HL-60 (cell line): Measurements from ENCODE around the gene ADGRG6.

Experiments used
- POLR2AphosphoS5 ChIP-seq: IDR thresholded peaks from 2 replicates; pipeline ENCODE4 v1.6.1; 2012; ENCODE audit warnings: low read depth
- TF ChIP-seq, protein P1 (sequence below): IDR thresholded peaks from one replicate; pipeline ENCODE4 v1.5.1; 2011; ENCODE audit warnings: low read length, control low read depth, inconsistent platforms; ENCODE audit not compliant: insufficient read depth
- TF ChIP-seq, protein P2 (sequence below): IDR thresholded peaks from 2 replicates; pipeline ENCODE4 v1.6.1; 2012; ENCODE audit warnings: low read depth; ENCODE audit not compliant: insufficient replicate concordance

DNA sequence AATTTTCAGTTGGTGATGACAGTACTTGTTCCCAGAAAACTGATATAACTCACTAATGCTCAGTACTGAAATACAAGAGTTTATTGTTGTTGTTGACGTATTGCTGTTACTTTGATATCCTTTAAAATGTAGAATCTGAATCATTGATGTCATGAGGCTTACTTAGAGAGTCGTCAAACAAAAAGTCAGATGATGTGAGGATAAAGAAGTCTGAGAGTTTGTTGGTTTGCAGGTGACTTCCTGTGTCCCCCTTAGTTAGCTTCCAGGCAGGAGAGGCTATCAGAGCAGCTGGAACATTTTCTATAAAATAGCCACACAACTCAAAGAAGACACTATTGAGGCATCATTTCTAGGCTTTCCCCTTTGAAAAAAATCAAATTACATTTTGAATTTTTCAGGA lies 97.9 kb downstream of the ADGRG6 start:
- TF ChIP-seq, protein P1, sequence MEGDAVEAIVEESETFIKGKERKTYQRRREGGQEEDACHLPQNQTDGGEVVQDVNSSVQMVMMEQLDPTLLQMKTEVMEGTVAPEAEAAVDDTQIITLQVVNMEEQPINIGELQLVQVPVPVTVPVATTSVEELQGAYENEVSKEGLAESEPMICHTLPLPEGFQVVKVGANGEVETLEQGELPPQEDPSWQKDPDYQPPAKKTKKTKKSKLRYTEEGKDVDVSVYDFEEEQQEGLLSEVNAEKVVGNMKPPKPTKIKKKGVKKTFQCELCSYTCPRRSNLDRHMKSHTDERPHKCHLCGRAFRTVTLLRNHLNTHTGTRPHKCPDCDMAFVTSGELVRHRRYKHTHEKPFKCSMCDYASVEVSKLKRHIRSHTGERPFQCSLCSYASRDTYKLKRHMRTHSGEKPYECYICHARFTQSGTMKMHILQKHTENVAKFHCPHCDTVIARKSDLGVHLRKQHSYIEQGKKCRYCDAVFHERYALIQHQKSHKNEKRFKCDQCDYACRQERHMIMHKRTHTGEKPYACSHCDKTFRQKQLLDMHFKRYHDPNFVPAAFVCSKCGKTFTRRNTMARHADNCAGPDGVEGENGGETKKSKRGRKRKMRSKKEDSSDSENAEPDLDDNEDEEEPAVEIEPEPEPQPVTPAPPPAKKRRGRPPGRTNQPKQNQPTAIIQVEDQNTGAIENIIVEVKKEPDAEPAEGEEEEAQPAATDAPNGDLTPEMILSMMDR: no peak
- TF ChIP-seq, protein P2, sequence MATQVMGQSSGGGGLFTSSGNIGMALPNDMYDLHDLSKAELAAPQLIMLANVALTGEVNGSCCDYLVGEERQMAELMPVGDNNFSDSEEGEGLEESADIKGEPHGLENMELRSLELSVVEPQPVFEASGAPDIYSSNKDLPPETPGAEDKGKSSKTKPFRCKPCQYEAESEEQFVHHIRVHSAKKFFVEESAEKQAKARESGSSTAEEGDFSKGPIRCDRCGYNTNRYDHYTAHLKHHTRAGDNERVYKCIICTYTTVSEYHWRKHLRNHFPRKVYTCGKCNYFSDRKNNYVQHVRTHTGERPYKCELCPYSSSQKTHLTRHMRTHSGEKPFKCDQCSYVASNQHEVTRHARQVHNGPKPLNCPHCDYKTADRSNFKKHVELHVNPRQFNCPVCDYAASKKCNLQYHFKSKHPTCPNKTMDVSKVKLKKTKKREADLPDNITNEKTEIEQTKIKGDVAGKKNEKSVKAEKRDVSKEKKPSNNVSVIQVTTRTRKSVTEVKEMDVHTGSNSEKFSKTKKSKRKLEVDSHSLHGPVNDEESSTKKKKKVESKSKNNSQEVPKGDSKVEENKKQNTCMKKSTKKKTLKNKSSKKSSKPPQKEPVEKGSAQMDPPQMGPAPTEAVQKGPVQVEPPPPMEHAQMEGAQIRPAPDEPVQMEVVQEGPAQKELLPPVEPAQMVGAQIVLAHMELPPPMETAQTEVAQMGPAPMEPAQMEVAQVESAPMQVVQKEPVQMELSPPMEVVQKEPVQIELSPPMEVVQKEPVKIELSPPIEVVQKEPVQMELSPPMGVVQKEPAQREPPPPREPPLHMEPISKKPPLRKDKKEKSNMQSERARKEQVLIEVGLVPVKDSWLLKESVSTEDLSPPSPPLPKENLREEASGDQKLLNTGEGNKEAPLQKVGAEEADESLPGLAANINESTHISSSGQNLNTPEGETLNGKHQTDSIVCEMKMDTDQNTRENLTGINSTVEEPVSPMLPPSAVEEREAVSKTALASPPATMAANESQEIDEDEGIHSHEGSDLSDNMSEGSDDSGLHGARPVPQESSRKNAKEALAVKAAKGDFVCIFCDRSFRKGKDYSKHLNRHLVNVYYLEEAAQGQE: no peak
- TF ChIP-seq POLR2AphosphoS5: no peak
